Measurements from ENCODE around the gene OVCA2.

OVCA2 gene

GRCh38 chr17:2067048-2067561 lies 25.3 kb downstream of the OVCA2 start:
- no peak for FAIRE-seq

- no peak for FAIRE-seq
Measured at GRCh38 chr17:2067608-2068024, 25.8 kb downstream of the OVCA2 start.

- FAIRE-seq: no peak
Measured at GRCh38 chr17:2068031-2068518, 26.3 kb downstream of the OVCA2 start.

GRCh38 chr17:2068519-2069051 lies 26.8 kb downstream of the OVCA2 start:
- no peak for FAIRE-seq

GRCh38 chr17:2070241-2071023 lies 28.6 kb downstream of the OVCA2 start:
- no peak for FAIRE-seq

GRCh38 chr17:2071024-2071385 lies 29.2 kb downstream of the OVCA2 start:
- no peak for FAIRE-seq

- FAIRE-seq: no peak
Measured at GRCh38 chr17:2071455-2072281, 29.8 kb downstream of the OVCA2 start.

GRCh38 chr17:2074919-2075318 lies 33.1 kb downstream of the OVCA2 start:
- FAIRE-seq: no peak

- FAIRE-seq: no peak
Measured at GRCh38 chr17:2075336-2076086, 33.7 kb downstream of the OVCA2 start.

GRCh38 chr17:2076087-2076984 lies 34.5 kb downstream of the OVCA2 start:
- no peak for FAIRE-seq

- no peak for FAIRE-seq
Measured at GRCh38 chr17:2077040-2077439, 35.2 kb downstream of the OVCA2 start.

GRCh38 chr17:2081564-2081963 lies 39.7 kb downstream of the OVCA2 start:
- FAIRE-seq: no peak

GRCh38 chr17:2082003-2082781 lies 40.4 kb downstream of the OVCA2 start:
- no peak for FAIRE-seq

- no peak for FAIRE-seq
Measured at GRCh38 chr17:2083613-2084035, 41.8 kb downstream of the OVCA2 start.

GRCh38 chr17:2084036-2084765 lies 42.4 kb downstream of the OVCA2 start:
- no peak for FAIRE-seq

- FAIRE-seq: no peak
Measured at GRCh38 chr17:2084766-2085647, 43.2 kb downstream of the OVCA2 start.

GRCh38 chr17:2085648-2085949 lies 43.8 kb downstream of the OVCA2 start:
- FAIRE-seq: no peak

- no peak for FAIRE-seq
Measured at GRCh38 chr17:2086306-2086705, 44.5 kb downstream of the OVCA2 start.

- FAIRE-seq: no peak
Measured at GRCh38 chr17:2087597-2088211, 45.9 kb downstream of the OVCA2 start.
